AG08396 (cell line): ENCODE data around the gene MEF2C.

Experiments
- DNase-seq: peaks from one replicate; pipeline ENCODE4 v3.0.0; 2012; ENCODE audit warnings: low spot score, mixed read lengths

Gene MEF2C

DNA sequence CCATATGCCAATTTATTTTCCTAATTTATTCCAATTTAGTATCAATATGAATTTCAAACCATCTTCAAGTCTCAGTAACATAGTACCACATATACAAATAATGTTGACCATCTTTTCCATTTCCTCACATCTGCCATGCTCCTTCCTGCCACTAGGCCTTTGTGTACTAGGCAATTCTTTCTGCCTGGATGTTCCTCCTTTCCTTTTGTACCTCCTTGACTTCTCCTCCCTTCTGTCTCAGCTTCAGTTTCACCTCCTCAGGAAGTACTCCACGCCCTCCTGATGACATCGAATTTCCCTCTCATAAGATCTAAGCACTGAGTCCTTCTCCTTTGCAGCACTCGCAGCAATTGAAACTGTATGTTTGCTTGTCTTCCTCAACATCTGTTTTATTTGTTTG lies 53.9 kb downstream of the MEF2C start:
- DNase-seq: no peak

DNA sequence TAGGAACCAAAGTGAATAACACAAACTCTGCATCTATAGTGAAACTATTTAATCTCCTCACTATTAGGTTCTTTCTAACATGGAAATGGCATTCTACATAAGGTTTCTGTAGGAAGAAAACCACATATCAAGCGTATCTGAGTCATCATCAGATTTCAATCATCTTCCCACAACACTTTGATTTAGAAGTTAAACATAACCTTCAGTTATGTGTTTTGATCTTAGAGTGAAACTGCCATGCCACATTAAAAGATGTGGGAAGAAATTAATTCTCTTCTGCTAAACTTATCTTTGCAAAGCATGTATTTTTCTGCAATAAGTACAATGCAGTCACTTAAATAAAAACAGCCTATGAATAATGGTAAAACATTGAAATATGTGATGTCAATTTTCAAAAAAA lies 55.0 kb downstream of the MEF2C start:
- DNase-seq: no peak

DNA sequence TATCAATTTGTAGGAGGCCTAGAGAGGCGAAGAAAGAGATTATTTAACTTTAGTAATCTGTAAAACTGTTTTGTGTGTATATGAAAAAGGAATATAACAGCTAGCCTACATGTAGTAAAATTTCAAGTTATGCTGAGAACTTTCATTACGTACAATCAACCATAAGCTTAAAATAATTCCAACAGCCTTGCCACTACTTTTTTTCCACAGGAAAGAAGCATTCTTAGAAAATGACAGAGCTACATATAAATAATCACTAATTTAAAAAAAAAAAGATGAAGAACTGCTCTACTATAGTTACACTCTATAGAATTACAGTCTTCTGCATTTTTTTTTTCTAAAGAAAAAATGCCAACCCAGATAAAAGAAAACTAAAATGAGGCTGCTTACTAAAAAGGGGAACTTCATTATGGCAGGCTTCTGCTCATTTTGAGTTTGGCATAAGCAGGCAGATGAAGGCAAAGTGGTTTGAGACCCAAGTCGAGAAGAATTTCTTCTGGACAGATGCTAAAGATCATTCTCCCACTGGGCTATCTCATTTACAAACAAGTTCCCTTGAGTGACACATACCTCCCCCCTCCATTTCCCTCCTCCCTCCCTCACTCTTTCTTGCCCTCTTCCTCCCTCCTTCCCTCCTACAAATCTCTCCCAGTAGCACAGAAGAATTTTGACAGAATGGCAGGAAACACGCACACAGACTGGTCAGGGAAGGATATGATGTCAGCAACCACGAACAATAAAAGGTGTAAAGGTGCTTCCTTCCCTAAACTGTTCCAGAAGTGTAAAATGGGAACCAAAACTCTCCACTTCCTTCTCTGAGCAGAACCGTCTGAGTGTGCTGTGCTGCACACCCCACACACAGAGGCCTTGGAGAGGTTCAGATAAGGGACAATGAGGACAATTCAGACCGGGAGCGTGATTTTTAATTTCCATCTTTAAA lies 56.1 kb downstream of the MEF2C start:
- peak; percentile 22 for DNase-seq

DNA sequence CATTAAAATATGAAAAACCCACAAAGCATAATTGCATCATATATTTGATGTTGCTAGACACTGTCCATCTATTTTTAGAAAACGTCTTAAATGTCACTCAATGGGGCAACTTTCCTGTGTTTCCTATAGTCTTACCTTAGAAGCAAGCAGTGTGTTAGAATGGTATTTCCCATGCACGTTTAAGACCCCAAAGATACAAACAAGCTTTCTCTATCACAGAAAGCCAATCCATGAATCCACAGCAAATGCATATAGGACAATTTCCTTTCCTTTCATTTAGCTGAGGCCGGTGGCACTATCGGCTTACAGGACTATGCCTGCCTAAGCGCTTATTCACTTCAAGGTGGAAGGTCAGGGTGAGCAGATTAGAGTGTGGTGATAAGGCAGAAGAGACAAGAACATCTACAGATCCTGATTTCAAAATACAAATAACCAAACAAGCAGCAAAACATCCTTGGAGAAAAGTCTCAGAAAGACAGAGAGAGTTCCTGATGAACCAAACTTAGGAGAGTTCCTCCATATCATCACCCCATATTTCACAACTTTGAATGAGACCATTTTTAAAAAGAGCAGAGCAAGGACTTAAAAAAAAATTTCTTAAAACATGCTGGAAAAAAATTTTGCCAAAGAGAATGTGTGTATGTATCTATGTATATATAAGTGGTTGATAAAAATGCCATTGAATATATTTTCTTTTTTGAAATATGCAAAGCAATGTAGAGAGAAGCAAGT lies 57.2 kb downstream of the MEF2C start:
- no peak for DNase-seq

DNA sequence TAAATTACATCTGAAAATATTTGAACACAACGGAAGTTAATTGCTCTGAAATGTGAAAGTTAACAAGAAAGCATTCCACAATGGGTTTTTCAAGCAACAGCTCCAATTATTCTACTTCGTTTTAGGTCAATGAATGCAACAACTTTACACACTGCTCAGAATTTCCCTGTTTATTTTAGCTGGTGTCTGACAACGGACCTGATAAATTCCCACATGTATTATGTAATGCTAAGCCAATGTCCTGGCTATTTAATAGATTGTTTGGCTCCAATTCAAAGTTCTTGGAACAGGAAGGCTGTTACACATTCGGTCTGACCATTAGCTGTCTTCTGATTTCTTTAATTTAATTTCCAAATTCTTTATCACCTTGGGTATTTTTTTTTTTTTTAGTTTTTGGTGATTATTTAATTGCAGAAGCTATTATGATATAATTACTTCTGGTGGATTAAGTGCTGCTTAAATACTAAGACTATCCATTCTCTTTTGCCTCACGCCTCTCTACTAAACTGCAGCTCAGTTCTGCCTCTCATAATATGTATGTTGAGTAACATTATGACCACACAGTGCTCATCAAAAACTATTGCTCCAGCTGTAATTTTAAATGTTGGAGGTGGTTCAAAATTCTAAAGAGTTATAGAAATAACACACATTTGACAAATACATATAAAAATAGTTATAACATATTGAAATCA lies 57.9 kb downstream of the MEF2C start:
- DNase-seq: no peak

DNA sequence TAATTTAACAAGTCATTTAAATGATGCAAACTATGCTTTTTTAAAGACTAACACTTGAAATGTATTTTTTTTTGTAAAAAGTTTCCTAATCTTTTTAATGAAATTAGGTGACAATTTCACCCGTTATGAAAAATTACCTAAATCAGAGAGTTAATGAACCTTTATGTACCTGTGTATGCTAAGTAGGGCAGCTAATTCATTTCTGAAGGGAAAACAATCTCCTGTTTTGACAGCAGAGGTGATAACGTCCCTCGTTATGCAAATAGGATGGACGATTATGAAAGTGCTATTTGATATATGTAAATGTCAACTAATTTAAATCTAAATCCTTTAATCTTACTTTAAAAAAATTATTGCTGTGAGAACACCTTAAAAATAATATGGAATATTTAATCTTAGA lies 58.8 kb downstream of the MEF2C start:
- DNase-seq: no peak

DNA sequence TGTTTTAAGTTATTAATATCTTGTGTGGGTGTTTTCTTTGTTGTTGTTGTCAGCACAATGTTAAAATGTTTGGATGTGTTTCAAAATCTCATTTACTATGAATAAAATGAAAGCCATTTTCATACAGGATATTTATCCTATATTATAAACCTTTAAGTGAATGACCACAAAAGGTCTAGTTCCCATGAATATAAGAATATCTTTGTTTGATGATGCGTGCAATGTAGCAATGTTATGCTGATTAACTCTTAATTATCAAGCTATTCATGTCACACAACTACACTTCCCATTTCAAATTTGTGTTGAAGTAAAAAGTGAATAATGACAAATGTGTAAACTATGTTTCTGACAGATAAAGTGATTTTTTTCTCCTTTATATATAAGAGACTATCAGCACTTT lies 59.8 kb downstream of the MEF2C start:
- DNase-seq: no peak

DNA sequence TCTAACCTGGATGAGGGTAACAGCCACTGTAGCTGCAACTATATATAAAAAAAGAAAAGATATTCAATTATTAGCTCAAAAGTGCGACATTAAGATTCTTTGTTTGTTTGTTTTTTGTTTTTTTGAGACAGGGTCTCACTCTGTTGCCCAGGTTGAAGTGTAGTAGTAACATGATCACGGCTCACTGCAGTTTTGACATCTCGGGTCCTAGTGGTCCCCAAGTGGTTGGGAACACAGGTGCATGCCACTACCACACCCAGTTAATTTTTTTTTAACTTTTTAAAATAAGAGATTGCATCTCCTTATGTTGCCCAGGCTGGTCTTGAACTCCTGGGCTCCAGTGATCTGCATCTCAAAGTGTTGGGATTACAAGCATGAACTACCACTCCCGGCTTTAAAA lies 61.8 kb downstream of the MEF2C start:
- no peak for DNase-seq

DNA sequence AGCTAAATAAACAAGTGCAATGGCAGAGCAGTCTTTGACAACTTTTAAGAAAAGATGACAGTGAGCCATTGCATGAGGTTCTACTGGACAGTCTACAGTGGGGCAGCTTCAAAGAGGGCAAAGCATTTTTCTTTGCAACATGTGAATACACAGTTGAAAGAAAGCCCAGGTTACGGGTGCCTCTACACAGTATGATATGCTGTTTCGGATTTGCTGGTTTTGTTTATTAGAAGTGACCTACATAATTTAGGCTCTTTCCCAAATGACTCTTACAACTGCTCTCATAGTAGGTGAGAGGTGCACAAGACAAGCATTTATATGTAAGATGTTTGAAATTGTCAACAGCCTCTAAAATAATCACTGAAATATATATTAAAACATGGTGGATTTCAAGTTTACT lies 62.4 kb downstream of the MEF2C start:
- DNase-seq: no peak

DNA sequence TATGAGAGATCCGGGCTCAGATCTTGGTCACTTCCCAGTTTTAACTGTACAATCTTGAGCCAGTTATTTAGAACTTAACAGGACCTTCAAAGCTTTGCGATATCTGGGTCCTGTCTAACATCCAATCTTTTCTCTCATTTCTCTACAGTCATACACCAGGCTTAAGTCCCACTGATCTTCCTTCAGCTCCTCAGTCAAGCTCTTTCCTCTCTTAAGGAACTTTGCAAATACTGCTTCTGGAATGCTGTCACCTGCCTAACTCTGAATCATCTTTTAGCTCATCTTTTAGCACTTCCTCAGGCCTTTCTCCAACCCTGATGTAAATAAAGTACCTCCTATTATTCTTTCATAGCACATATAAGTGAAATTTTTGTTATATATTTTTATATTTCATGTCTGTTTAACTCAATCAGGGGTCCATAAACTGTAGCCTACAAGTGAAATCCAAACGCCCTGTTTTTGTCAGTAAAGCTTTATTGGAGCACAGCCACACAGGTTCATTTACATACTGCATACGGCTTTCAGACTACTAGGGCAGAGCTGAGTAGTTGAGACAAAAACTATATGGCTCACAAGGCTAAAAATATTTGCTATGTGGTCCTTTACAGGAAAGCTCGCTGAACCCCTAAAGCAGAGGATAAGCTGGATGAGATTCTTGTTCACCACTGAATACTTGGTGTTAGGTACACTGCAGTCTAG lies 63.5 kb downstream of the MEF2C start:
- no peak for DNase-seq

DNA sequence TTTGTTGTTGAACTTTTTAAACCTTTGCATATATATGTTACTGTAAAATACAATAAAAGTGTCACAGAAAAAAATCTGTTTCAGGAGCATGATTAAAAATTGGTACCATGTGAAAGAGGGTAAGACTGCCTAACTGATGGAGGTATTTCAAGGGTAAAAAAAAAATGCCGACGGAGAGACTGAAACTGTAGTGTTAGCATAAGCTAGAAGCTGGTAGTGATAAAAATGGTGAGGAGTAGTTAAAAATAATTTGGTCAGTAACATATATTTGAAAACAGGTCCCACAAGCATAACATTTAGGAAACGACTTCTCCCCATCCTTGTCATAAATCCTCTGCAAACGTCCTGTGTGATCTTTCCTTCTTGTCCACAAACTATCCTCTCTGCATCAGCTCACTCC lies 64.7 kb downstream of the MEF2C start:
- no peak for DNase-seq

DNA sequence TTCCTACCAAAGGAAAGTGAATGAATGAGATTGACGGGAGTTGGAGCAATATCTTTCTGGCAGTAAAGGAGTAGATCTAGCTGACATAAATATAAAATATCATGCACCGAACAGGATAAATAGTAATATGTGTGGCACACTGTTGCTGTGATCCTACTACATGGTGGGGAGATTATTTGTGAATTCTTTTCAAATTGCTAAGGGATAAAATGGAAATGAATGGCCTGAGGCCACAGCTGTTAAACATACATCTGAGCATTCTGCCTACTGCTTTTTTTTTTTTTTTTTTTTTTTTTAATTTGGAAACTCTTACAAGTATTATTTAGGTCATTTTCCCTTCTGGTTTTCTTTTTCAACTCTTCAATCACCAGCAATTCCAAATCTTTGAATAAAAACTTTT lies 66.8 kb downstream of the MEF2C start:
- no peak for DNase-seq

DNA sequence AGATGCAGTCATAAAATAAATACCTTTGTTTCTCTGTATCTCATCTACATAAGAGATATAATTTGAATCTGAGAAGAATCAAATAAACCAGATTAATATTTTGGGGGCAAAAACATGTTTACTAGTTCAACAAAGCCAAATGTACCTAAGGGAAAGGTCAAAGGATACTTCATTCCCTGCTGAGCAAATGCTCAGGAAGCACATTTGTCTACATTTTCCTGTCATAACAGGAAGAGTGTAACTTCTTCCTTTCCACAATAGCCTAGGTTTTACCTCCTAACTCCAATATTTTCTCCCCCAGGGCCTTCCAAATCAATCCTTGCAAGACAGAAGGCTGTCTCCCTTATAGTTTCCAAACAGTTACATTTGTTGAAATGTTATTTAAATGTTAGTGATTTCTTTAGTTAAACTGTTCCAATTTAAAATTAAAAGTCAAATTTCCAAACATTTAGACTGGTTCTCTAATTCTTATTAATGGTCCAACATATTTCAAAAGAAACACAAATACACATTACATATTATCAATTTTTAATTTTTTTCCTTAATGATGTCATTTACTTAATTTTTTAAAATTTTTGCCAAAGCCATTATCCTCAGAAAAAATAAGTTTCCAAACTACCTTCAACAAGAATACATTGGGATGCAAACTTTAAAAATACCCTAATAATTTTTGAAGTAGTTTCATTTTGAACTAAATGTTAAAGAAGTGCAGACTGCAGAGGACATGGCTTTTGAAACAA lies 67.8 kb downstream of the MEF2C start:
- no peak for DNase-seq

DNA sequence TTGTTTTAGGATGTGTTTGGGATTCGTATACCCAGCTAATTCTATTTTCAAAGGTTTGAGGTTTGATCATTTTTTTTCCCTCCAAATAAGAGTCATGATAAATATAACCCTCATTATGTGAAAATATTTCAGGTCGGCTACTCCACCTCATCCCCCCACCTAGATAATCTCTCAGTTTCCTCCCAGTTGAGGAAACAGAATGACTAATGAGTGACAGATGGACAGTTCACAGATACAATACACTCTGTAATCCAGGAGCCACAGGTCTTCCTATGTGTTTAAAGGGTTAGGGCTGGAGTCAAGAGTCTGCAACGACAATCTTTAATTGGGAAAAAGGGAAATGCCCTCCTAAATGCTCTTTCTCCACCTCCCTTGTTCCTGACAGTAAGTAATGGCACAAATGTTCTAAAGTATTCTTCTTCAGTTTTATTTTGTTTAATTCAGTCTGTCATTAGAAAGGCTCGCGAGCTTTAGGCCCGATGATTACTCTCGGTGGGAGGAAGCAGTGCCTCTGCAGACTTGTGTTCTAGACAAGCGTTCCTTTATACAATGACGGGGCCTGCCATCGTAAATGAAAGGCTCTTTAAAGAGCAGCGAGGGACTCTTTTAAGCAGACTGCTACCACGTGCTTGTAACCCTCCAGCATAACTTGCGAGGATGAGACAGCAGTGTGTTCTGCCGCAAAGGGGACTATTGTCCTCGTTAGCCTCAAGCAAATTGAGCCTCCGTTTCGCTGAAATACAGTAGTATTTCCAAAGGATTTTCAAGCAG lies 69.0 kb downstream of the MEF2C start:
- no peak for DNase-seq

DNA sequence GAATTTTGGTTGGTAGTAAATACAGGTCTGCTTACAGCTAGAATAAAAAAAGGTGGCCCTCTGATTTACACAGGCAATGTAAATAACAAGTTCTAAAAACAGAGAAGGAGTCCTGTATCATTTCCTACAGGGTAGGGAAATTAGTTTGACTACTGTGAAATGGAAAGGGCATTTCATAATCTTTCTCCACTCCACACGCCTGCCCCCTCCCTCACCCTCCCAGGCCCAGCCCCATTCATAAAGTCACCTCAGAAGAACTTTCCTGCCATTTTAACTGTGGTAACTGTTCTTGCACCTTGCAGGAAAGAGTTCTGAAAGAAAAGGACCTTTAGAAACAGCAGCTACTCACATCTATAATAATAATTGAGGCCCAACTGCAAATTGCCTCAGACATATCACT lies 69.7 kb downstream of the MEF2C start:
- DNase-seq: no peak

DNA sequence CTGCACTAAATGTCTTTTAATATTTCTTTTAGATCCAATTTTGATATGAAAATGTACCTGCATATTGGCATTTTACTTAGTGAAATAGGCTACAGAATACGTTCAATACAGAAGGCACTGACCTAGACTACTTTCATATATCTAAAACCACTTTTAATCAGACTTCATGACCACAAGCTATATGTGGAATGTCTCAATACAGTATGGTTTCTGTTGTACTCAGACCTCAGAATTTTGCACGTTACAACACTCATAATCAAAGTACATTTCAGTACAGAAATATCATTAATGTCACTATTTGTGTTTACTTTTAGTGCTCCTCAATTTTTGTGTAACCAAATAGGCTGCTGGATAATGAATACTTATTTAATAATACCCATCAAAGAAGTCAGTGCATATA lies 74.8 kb downstream of the MEF2C start:
- no peak for DNase-seq

DNA sequence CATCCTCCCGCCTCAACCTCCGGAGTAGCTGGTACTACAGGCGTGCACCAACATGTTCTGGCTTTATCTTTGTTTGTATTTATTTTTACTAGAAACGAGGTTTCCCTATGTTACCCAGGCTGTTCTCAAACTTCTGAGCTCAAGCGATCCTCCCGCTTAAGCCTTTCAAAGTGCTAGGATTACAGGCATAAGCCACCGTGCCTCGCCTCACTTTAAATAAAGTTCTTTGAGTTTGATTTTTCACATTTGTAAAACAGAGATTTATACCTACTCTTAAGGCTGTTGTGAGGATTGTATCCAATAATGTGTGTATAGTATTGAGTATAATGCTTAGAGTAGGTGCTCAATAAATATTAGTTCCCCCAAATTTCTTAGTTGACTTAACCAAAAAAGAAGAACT lies 75.7 kb downstream of the MEF2C start:
- no peak for DNase-seq

DNA sequence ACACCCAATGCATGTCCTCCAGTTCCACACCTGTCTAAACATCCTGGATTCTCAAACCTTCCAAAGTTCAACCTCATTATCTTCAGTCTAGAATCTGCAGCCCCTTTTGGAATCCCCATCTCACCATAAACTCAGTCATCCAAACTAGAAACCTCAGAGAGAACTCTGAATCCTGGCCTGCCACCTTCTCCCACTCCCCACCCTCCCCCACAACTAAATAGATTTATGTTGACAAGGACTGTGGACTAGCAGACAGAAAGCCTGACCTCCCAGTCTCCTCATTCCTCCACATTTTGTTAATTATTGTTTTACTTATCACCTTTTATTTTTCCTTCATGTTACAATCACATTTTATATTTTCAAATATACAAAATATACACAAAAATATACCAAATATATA lies 76.6 kb downstream of the MEF2C start:
- no peak for DNase-seq

DNA sequence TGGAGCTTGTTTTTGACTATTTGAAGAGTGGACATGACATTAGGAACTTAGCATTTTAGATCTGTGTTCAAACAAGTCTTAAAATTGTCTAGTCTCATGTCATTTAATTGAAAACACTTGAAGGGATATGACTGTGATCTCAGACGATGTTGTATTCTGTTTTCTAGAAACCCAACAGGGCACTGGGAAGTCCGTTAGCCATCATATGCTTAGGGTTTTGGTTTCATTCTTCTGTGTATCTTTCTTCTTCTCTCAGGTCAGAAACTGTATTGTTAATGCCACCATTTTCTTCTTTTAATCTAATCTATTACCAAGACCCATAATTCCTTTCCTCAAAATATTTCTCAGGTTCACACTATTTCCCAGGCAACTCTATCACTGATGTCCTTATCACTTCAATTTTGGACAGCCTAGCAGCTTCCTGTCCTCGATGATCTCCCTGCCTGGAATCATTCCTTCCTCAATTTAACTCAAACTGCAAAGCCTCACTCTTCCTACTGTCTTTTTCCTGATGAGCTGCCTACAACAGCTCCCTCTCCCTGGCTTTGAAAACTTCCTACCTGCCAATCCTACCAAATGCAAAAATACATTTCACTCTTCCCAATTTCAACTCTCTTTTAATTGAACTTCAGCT lies 77.7 kb downstream of the MEF2C start:
- no peak for DNase-seq

DNA sequence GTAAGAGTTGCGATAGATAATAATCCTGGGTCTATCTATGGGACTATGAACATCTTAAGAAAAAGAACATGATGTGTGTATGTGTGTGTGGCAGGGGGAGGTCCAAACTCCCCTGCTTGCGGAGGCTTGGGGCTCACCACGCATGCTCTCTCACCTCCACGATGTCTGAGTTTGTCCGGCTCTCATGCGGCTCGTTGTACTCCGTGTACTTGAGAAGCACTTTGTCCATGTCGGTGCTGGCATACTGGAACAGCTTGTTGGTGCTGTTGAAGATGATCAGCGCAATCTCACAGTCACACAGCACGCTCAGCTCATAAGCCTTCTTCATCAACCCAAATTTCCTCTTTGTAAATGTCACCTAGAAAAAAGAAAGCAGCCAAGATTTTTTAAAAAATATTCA lies 78.5 kb downstream of the MEF2C start:
- DNase-seq: no peak
